Effector CD8-positive, alpha-beta T cell (primary cell): Measurements from ENCODE around the gene CD47.

ENCODE experiments used
- DNase-seq: peaks from one replicate; lab custom pipeline; 2025; lab: John Stamatoyannopoulos, UW

Gene CD47

GRCh38 chr3:108053067-108053466 is 37.8 kb downstream of the CD47 start:
- no peak for DNase-seq

DNA sequence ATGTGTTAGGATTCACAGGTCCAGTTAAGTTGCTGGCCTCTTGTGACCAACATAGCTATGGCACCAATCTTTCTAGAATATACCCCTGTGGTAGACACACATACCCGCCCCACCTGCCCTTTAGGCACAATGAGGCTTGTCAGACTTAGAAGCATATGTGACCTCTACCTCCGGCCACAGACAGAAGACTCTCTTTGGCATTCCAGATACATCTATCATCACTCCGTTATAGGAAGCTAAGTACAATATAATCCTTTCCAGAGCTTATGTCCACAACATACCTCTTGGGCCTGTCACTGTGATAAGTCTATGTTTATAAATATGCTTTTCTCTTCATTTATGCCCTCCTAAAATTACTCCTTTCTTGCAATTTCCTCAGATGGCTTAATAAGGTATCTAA is 39.8 kb downstream of the CD47 start:
- DNase-seq = no peak

DNA sequence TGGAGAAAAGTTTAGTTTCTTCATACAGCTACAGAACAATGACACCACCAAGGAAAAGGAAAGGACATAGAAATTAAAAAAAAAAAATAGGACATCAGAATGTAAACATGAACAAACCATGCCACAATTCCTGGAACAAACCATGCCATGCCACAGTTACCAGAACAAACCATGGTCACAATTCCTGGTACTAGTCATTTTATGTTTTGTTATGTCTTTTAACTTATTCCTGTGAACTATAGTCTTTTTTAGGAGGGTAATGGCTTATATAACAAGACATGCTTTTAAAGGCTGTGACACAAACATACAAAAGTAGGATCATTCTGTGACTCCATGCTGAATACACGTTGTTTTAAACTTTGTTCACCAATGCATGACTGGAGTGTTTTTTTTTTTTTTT is 42.8 kb downstream of the CD47 start:
- no peak for DNase-seq

DNA sequence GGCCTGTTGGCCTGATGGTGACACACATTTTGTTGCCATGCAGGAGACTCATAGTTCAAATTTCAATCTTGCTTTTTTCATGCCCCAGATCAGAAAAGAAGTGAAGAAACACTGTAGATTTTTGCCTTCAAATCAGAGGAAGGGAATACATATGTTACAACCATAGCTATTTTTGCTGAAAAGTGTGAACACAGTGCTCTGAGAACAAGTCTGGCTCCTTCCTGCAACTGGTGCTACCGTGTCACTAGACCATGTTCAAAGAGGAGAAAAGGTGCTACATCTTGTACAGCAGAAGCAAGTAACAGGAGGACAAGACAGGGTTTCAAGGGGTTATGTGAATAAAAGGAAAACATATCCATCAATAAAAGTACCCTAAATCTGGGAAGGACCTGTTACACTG is 44.6 kb downstream of the CD47 start:
- no peak for DNase-seq

DNA sequence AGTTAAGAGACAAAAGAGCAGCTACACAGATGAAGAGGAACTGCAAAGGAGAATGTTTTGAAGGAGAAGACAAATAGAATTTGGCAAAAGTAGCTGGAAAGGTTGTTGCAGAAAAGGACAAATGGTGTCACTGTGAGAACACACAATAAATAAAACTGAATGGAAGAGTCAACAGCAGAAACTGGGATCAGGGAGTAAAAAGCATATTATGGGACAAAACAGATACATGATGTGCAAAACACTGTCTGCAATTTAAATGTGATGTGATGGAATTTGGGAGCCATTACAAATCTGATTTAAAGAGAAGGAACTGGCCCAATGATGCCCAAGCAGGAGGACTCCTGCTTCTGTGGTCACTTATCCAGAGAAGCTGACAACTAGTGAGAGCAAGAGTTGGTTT is 46.1 kb downstream of the CD47 start:
- DNase-seq = no peak

DNA sequence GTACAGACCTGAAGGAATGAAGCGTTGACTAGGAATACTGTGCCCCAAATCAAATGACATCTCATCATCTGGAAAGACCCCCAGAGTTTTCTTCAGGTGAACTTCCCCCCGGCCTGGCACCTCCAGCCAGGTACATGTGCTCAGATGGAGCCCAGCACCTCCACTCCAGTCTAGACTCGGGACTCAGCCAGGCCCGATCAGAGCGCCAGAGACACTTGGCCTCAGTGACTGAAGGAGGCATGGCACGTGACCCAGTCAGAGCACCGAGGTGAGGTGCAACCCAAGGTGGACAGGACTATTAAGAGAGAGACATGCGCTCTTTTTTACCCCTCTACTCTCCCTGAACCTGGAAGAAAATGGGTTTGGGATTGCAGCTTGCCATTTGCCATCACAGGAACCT is 48.5 kb downstream of the CD47 start:
- no peak for DNase-seq

DNA sequence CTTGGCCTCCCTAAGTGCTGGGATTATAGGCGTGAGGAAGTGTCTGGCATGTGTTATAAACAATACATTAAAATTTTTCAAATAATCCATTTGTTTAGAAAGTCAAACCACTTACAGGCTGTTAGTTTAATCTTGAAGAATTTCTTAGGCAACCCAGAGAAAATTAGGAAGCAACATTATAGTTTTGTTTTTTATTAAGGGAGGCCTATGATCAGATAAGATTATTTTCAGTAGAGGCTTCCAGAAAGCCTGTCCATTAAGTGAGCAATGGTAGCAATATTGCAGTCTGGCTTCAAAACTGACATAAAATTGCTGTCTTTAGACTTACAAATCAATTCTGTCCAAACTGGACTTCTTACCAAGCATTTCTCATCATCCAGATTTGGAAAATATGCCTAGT is 49.6 kb downstream of the CD47 start:
- DNase-seq = no peak

DNA sequence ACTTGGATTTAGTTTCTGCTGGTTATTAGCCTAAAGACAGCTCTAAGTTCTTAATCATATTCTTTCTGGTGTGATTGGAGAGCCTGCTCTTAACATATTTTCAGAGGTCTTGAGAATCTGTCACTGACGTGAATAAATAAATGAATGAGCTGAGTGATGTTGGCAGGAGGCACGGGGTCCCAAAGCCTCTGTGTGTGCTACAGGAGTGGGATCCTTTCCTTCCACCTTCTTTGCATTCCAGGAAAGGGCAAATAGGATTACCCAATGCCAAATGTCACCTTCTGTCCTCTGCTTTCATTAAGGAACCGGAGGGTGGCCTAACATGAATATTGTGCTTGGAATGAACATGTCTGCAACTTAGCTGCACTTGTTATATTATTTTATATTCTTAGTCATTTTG is 53.1 kb downstream of the CD47 start:
- no peak for DNase-seq

DNA sequence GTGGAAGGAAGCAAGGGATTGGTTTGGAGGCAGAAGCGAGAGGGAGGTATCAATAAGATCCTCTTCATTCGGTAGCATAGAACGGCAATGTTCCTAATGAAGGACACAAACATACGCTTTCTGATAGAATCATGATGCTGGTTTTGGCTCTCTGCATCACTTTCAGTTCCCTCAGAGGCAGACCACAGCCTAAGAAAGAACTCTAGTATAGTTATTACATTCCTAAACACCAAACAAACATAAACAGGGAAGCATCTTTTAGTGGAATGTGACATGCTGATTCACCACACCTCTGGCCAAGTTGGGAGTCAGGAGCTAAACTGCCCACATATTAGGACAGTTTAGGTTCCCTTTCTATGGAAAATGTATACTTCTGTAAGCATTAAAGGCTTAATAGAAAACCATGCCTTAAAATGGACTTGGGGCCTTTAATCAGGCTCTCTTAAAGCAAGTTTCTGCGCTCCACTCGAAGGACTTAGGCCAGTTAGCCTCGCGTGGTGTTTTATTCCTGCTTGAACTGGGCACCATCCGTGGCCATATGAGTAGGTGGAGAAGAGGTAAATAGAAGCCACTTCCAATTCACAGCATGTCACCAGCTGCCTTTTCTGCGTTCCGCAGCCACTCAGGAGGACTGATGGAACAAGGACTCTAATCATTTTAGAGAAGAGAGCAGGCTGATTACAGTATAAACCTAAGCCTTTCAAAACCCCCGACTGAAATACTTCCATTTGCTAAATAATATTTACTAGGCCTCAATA is 53.7 kb downstream of the CD47 start:
- no peak for DNase-seq

DNA sequence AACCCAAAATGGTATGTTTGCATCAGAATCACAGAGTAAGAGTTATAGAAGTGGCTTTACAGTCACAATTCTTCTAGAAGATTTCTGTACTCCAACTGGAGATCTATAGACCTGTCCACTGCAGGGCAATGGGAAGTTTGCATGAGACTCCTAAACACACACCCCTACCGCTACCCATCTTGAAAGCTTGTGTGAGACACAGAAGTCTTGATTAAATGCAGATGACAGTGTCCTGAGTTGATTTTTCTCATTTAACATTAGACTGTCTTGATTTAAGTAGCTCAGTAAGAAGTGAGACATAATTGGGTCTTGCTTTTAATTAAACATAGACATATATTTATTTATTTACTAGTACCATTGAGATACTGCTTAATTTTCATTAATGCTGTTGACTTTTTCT is 54.4 kb downstream of the CD47 start:
- no peak for DNase-seq

- no peak for DNase-seq
Observed at GRCh38 chr3:108035751-108036150, 55.1 kb downstream of the CD47 start.

DNA sequence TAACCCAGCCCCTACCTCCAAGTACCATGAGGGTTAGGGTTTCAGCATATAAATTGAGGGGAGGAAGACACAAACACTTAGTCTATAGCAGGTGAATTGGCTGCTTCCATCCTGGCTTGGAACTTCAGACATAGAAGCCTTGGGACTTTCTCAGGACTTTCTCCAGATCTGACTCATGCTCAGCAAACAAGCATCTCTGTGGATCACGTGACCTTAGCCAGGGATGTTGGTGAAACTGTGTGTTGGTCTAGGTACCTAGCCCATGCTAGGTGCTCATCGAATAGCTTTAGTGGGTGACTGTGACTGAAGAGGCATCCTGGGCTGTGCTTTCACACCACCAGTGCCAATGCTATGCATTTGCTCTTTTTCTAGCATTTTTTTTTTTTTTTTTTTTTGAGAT is 58.9 kb downstream of the CD47 start:
- DNase-seq = no peak

DNA sequence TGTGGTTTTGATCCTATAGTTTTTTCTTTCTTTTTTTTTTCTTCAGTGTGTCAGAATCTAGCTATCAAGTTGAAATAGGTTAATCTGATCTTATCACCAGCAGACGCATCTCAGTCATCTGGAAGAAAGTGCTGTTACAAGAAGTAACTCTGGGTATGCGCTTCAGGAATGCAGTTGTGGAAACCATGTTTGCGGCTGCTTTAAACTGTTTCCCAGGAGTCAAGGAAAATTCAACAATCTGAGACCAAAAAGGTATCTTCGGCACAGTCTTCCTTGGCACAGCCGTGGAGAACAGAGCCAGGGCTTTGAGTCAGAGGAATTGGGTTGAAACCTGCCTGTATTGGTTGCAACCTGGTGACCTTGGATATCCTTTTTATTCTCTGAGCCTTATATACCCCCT is 59.9 kb downstream of the CD47 start:
- no peak for DNase-seq

- no peak for DNase-seq
Observed at GRCh38 chr3:108029466-108029865, 61.4 kb downstream of the CD47 start.

DNA sequence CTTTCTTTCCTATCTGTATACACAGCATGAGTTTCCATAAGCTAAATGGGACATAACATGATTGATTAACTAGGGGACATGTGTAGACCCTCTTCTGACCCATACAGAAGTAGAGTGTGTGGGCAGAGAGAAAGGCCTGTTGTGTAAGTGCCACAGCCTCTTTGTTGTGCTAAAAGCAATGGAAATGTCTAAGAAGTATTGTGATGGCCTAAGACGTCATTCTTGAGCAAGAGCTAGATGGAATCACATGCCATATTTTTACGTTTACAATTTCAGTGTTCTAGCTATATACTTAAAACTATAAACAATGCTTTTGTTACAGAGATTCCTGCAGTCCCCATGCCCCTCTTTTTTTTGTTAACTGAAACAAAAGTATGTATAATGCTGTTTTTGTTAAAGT is 61.9 kb downstream of the CD47 start:
- DNase-seq = no peak

DNA sequence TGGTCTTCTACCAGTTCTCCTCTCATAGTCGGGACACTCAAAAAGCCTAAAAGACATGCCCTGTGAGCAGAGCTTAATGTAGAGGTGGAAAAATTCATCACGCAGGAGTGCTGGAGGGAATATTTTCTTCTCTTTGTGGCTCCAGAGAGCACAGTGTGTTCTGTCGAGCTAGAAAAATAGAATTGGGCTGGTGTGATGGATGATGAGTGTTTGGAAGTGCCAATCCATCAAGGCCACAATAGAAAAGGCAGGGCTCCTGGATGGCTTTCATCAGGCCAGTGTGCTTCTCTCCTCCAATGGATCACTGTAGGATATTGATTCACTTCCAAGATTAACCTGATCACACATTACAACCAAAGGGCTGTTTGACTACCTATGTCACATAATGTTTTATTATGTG is 65.7 kb downstream of the CD47 start:
- no peak for DNase-seq

DNA sequence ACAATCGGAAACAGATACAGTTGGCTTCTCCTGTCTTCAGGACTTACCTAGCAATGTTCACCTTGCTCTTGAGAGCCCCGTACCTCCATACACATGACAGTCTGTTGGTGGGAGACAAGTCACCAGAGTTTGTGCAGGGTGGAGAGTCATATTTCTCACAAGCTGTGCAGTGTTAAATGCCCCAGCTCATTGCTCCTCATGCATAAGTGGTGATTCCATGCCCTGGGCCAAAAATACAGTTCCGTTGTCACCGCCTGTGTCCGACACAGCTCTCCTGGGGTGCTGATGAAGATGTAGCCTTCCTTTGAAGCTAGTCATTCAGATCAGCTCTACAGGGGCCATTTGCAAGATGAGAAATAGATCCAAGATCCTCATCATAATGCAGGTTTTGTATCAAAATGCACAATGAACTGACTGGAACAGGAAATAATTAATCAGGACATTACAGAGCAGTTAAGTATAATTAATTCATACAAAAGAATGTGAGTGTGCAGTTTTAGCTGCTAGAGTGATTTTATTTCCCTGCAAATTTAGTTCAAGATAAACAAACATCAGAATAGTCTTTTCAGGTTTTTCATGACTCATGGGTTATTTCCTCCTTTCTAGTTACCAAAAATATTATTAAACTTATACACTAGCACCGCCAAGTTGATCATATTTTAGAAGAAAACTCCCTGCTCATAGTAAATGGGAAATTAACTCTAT is 66.5 kb downstream of the CD47 start:
- no peak for DNase-seq

GRCh38 chr3:108022256-108023150 is 68.3 kb downstream of the CD47 start:
- no peak for DNase-seq

DNA sequence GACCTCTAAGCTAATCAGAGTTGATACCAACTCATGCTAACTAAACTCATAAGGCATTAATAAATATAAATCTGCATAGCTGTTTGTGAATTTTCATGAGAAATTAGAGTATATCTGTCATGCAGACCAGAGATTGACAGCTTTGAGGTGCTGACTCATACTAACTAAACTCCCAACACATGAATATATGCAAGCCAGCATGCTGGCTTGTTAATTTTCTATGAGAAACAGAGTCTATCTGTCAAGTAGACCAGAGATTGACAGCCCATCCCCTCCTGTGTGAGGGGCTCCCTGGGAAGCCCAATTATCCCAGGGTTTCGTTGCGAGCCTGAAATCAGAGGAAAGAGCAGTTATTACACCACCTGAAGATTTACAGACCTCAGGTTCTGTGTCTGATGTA is 69.3 kb downstream of the CD47 start:
- no peak for DNase-seq

DNA sequence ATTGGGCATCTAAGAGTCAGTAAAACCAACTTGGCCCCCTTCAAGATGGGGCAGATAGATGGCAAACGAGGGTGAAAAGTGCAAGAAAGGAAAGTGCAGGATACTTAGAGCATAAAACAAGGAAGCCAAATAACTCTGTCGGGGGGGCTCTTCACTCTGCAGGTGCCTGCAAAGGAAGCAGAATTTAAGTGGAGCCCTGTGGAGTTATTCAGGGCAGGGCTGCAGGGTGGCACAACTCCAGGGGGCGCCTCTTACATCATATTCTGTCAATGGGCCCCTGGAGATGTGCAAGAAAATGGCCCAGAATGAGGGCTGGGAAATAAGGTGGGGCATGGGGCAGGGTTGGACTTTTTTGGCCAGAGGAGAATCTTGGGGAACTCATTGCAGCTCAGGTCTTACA is 69.7 kb downstream of the CD47 start:
- no peak for DNase-seq

DNA sequence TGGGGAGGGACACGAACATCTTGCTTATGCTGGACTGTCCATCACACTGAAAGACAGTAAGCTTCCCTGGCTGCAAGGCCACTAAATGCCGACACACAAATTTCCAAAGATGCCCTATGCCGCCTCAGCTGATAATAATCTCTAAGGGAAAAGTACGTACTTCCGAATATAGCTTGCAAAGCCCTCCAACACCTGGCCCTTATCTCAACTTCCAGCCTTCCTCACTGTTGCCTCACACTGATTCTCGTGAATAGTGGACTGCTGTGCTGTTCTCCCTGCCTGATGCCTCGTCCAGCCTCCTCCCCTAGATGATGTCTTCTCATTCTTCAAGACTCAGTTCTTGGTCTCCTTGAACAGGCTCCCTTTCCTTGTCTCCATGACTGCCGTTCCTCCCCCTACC is 72.3 kb downstream of the CD47 start:
- DNase-seq = no peak

DNA sequence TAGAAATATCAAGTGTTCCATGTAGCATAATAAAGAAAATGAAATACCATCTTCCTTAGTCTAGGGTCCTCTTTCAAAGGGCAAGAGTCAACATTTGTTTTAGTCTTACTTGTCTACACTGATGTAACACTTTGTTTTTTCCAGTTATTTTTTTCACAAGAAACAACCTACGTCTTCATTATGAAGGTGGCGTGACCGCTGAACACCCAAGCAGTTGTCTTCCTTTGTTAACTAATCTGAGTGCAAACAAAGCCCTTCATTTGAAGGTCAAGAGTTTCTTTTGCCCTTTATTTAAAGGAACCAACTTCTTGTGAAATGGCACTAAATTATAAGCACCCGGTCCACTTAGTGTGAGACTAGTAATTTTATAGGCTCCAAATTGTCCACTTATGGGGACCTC is 73.2 kb downstream of the CD47 start:
- DNase-seq = no peak

DNA sequence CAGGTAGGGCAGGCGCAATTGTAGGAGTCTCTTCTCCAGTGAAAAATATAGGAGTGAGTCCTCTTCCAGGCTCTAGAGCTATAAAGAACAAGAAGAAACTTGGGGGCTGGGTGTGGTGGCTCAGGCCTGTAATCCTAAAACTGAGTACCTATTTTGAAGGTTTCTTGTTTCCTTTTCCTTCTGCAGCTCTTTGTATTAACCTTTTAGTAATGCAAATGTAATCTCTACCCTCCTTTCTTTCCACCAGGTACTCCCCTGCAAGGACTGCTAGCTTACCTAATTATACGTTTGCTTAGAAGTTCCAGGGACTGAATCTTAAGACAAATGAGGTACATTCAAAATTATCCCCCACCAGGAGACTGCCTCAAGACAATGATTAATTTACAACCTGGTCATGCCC is 75.9 kb downstream of the CD47 start:
- DNase-seq = no peak
